H1 (cell line): ENCODE results near the gene WBP1L.

ENCODE experiments used
- ATF3 ChIP-seq: IDR thresholded peaks from 2 replicates; pipeline ENCODE4 v1.6.1; 2011; ENCODE audit warnings: low read depth, mild to moderate bottlenecking, low read length; ENCODE audit not compliant: insufficient read depth
- CHD2 ChIP-seq: IDR thresholded peaks from 2 replicates; pipeline ENCODE4 v1.6.1; 2012; ENCODE audit warnings: low read length, improper control_type of control experiment
- CTCF ChIP-seq, 3 experiments: IDR thresholded peaks; 1 replicate in 2 of 3; 2 replicates in 1 of 3; pipeline versions ENCODE4 v1.5.1 to v1.6.1; 2011; ENCODE audit warnings: low read length in 3 of 3, mild to moderate bottlenecking in 3 of 3, inconsistent platforms in 2 of 3, low read depth in 1 of 3, moderate library complexity in 1 of 3; ENCODE audit not compliant: insufficient read depth in 1 of 3; ENCODE audit errors: control extremely low read depth in 1 of 3
- EP300 ChIP-seq, 2 experiments: IDR thresholded peaks; 1 replicate in 1 of 2; 2 replicates in 1 of 2; pipeline ENCODE4 v1.6.1; 2011 to 2012; ENCODE audit warnings: low read depth in 2 of 2, low read length in 2 of 2, mild to moderate bottlenecking in 2 of 2, borderline replicate concordance in 1 of 2, inconsistent platforms in 1 of 2, moderate library complexity in 1 of 2
- EZH2 ChIP-seq: fragments of 200-600 bp; sonication (generic); IDR thresholded peaks from 2 replicates; pipeline ENCODE4 v1.7.1; 2012; ENCODE audit warnings: low read depth, mild to moderate bottlenecking, moderate library complexity, low read length, inconsistent platforms; ENCODE audit not compliant: severe bottlenecking
- HDAC2 ChIP-seq, 2 experiments: fragments of 300-600 bp in 1 of 2; sonication (generic) in 1 of 2; IDR thresholded peaks; 2 replicates each; pipeline ENCODE4 v1.6.1; 2011 to 2012; ENCODE audit warnings: low read depth in 2 of 2, low read length in 2 of 2, mild to moderate bottlenecking in 2 of 2, moderate library complexity in 2 of 2, borderline replicate concordance in 1 of 2, inconsistent platforms in 1 of 2
- POLR2A ChIP-seq, 2 experiments: IDR thresholded peaks; 1 replicate in 1 of 2; 2 replicates in 1 of 2; pipeline ENCODE4 v1.6.1; 2011; ENCODE audit warnings: low read depth in 2 of 2, low read length in 2 of 2, mild to moderate bottlenecking in 2 of 2; ENCODE audit errors: control extremely low read depth in 1 of 2
- POLR2AphosphoS5 ChIP-seq: IDR thresholded peaks from 2 replicates; pipeline ENCODE4 v1.6.1; 2011; ENCODE audit warnings: low read depth, low read length
- SIN3A ChIP-seq, 2 experiments: IDR thresholded peaks in 1 of 2; conservative IDR thresholded peaks in 1 of 2; 2 replicates each; pipeline ENCODE4 v1.6.1; 2011 to 2012; ENCODE audit warnings: low read length in 2 of 2, improper control_type of control experiment in 1 of 2, low read depth in 1 of 2, mild to moderate bottlenecking in 1 of 2
- SP1 ChIP-seq: IDR thresholded peaks from 2 replicates; pipeline ENCODE4 v1.6.1; 2011; ENCODE audit warnings: low read depth, low read length
- SRF ChIP-seq: IDR thresholded peaks from 2 replicates; pipeline ENCODE4 v1.6.1; 2011; ENCODE audit warnings: mild to moderate bottlenecking, low read depth, low read length, moderate library complexity
- TAF1 ChIP-seq: IDR thresholded peaks from 2 replicates; pipeline ENCODE4 v1.6.1; 2011; ENCODE audit warnings: mild to moderate bottlenecking, low read depth, low read length
- USF2 ChIP-seq: IDR thresholded peaks from 2 replicates; pipeline ENCODE4 v1.6.1; 2011; ENCODE audit warnings: low read length, improper control_type of control experiment

GRCh38 chr10:102738692-102739121 lies 5.0 kb upstream of the WBP1L start:
- no peak for TF ChIP-seq EZH2
- no peak for TF ChIP-seq USF2
- no peak for TF ChIP-seq CTCF (IDR thresholded peaks at IDR 0.05; ENCODE audit: control extremely low read depth in 1 of 3, insufficient read depth in 1 of 3, low read depth in 1 of 3, low read length in 3 of 3)
- TF ChIP-seq POLR2A (IDR thresholded peaks at IDR 0.05; ENCODE audit: control extremely low read depth in 1 of 2, low read depth in 2 of 2, low read length in 2 of 2): no peak
- no peak for TF ChIP-seq ATF3
- no peak for TF ChIP-seq CHD2
- no peak for TF ChIP-seq SIN3A (conservative IDR thresholded peaks at IDR 0.05 in 1 of 2, IDR thresholded peaks at IDR 0.05 in 1 of 2; ENCODE audit: low read depth in 1 of 2, low read length in 2 of 2)
- no peak for TF ChIP-seq POLR2AphosphoS5
- TF ChIP-seq HDAC2 (IDR thresholded peaks at IDR 0.05; ENCODE audit: borderline replicate concordance in 1 of 2, low read depth in 2 of 2, low read length in 2 of 2): no peak
- TF ChIP-seq SRF: no peak
- no peak for TF ChIP-seq EP300 (IDR thresholded peaks at IDR 0.05; ENCODE audit: borderline replicate concordance in 1 of 2, low read depth in 2 of 2, low read length in 2 of 2)
- no peak for TF ChIP-seq TAF1
- TF ChIP-seq SP1: no peak
